ENCODE results near the gene UBE2G1. TPM values are rescaled to one million over a fixed set of nuclear protein-coding genes. Genes with fewer than 3 reads are reported as not detected.

Gene UBE2G1
- total and polyA plus RNA-seq, 8 donors: 4.3 to 29.3 (median 21.6) TPM

- FAIRE-seq (no peak), DNase-seq (no peak), ATAC-seq (no peak)
- H3K4me1 ChIP-seq: peaks cover 0 to 7% (median 0%) of the 10 kb centered on the region in 3 donors
- H3K27ac ChIP-seq: no peak overlapping the region
- H3K9me3 ChIP-seq: no peaks in the 10 kb centered on the region
- TF ChIP-seq CTCF (IDR thresholded peaks at IDR 0.05): no peak
- intact Hi-C loops (cut with DNase I): loop anchor here in 1 of 3 donors (10.0 kb wide), 1 partner anchor 190 kb away; no protein-coding TSS in a partner anchor
- no peaks in the 10 kb centered on the region for H3K27me3 ChIP-seq
- H3K36me3 ChIP-seq: no peaks in the 10 kb centered on the region
- H3K4me3 ChIP-seq: no peak overlapping the region
- WGBS, 2 donors: 77 to 82% methylated on average over 7 of the region's 7 CpGs
Measured at GRCh38 chr17:4405038-4405669, 38.7 kb upstream of the UBE2G1 start.

GRCh38 chr17:4397840-4398239, 31.4 kb upstream of the UBE2G1 start:
- H3K4me3 ChIP-seq: no peak overlapping the region
- intact Hi-C loops (cut with DNase I): no loop called here
- H3K27ac ChIP-seq: no peak overlapping the region
- TF ChIP-seq CTCF (IDR thresholded peaks at IDR 0.05): no peak
- H3K27me3 ChIP-seq: no peaks in the 10 kb centered on the region
- ATAC-seq: no peak
- no peaks in the 10 kb centered on the region for H3K9me3 ChIP-seq
- no peak for FAIRE-seq
- no peaks in the 10 kb centered on the region for H3K36me3 ChIP-seq
- 89 to 91% methylated on average over 6 of the region's 6 CpGs for WGBS, 2 donors
- DNase-seq: no peak
- H3K4me1 ChIP-seq: no peaks in the 10 kb centered on the region

- FAIRE-seq (no peak), ATAC-seq (no peak), DNase-seq (no peak)
- no peak for TF ChIP-seq CTCF (IDR thresholded peaks at IDR 0.05)
- Histone ChIP-seq H3K4me3 (no peak overlapping the region), H3K27ac (no peak overlapping the region), H3K27me3 (no peaks in the 10 kb centered on the region), H3K36me3 (no peaks in the 10 kb centered on the region), H3K9me3 (no peaks in the 10 kb centered on the region), H3K4me1 (no peaks in the 10 kb centered on the region)
- intact Hi-C loops (cut with DNase I): no loop called here
- WGBS, 2 donors: 79 to 81% methylated on average over 3 of the region's 3 CpGs
Measured at GRCh38 chr17:4395111-4395478, 28.6 kb upstream of the UBE2G1 start.

GRCh38 chr17:4394208-4395110, 28.0 kb upstream of the UBE2G1 start:
- ATAC-seq (no peak), DNase-seq (no peak), FAIRE-seq (no peak)
- no peaks in the 10 kb centered on the region for H3K36me3 ChIP-seq
- intact Hi-C loops (cut with DNase I): no loop called here
- no peaks in the 10 kb centered on the region for H3K9me3 ChIP-seq
- no peak overlapping the region for H3K27ac ChIP-seq
- no peaks in the 10 kb centered on the region for H3K27me3 ChIP-seq
- 86 to 87% methylated on average over 5 of the region's 5 CpGs for WGBS, 2 donors
- H3K4me3 ChIP-seq: no peak overlapping the region
- no peaks in the 10 kb centered on the region for H3K4me1 ChIP-seq
- no peak for TF ChIP-seq CTCF (IDR thresholded peaks at IDR 0.05)

GRCh38 chr17:4393806-4394205, 27.3 kb upstream of the UBE2G1 start:
- no peak for DNase-seq
- 62 to 74% methylated on average over 7 of the region's 7 CpGs for WGBS, 2 donors
- no peak overlapping the region for H3K4me3 ChIP-seq
- intact Hi-C loops (cut with DNase I): no loop called here
- no peak for TF ChIP-seq CTCF (IDR thresholded peaks at IDR 0.05)
- H3K27ac ChIP-seq: no peak overlapping the region
- no peaks in the 10 kb centered on the region for H3K36me3 ChIP-seq
- H3K27me3 ChIP-seq: no peaks in the 10 kb centered on the region
- no peaks in the 10 kb centered on the region for H3K9me3 ChIP-seq
- no peak for ATAC-seq
- FAIRE-seq: no peak
- H3K4me1 ChIP-seq: no peaks in the 10 kb centered on the region

Measured in pancreas (tissue), 10 donors.